HepG2 (cell line): ENCODE data around the gene LYSMD2. TPM values are rescaled to one million over a fixed set of nuclear protein-coding genes. Genes with fewer than 3 reads are reported as not detected.

ENCODE experiments used
- ATAC-seq: fragments of 200-7000 bp; cut with Tn5 transposase; 3 replicates; pipeline ENCODE4 v1.9.1; 2020; ENCODE audit warnings: mild to moderate bottlenecking, moderate library complexity
- BruUV-seq: library from RNA; stranded (reverse); fragments of 400-500 nt; replicated peaks from 2 replicates; lab custom pipeline; 2021; lab: Mats Ljungman, UMichigan
- CTCF ChIA-PET: fragments of 300-600 bp; formaldehyde crosslinking; extraction: SDS; loops from one replicate; lab custom pipeline; 2021; ENCODE audit warnings: low total read pairs, inconsistent platforms, low intra/inter-chr PET ratio; lab: Yijun Ruan, JAX
- POLR2A ChIA-PET: fragments of 350-600 bp; sonication (Branson Sonifier 250); formaldehyde crosslinking; loops from one replicate; lab custom pipeline; 2020; ENCODE audit warnings: antibody characterized with exemption, inconsistent platforms; lab: Yijun Ruan, JAX
- DNase-seq: peaks from one replicate; pipeline ENCODE4 v3.0.0-alpha.2; 2015; ENCODE audit warnings: low spot score
- FAIRE-seq: peaks from 3 replicates; lab custom pipeline; 2011; peaks lifted over from hg19 to GRCh38; lab: Jason Lieb, UNC
- H2AFZ ChIP-seq: one replicate; pipeline ENCODE4 v1.6.1; 2011; ENCODE audit warnings: low read length, inconsistent platforms
- H3K27ac ChIP-seq: fragments of 300-600 bp; 3 replicates; pipeline ENCODE4 v1.8.0; 2011; ENCODE audit warnings: mixed run types, mild to moderate bottlenecking, mixed read lengths, low read length, inconsistent platforms; ENCODE audit not compliant: insufficient read depth; ENCODE audit errors: extremely low read length
- H3K27me3 ChIP-seq, 2 experiments: fragments of 200-600 bp in 1 of 2; 2 replicates in 1 of 2; 3 replicates in 1 of 2; pipeline versions ENCODE4 v1.6.0 to v1.8.0; 2011; ENCODE audit warnings: low read length in 2 of 2, mild to moderate bottlenecking in 2 of 2, moderate library complexity in 2 of 2, inconsistent platforms in 1 of 2; ENCODE audit not compliant: insufficient read depth in 2 of 2, control insufficient read depth in 1 of 2
- H3K36me3 ChIP-seq, 2 experiments: fragments of 200-600 bp in 1 of 2; replicated peaks in 1 of 2; 2 replicates in 1 of 2; 3 replicates in 1 of 2; pipeline versions ENCODE4 v1.5.1 to v1.8.0; 2011; ENCODE audit warnings: low read length in 2 of 2, inconsistent platforms in 1 of 2; ENCODE audit not compliant: insufficient read depth in 2 of 2, control insufficient read depth in 1 of 2
- H3K4me1 ChIP-seq: 2 replicates; pipeline ENCODE4 v1.5.1; 2012; ENCODE audit warnings: low read length, inconsistent platforms; ENCODE audit not compliant: insufficient read depth
- H3K4me2 ChIP-seq: 2 replicates; pipeline ENCODE4 v1.6.0; 2011; ENCODE audit warnings: low read depth, low read length, inconsistent platforms
- H3K4me3 ChIP-seq, 3 experiments: fragments of 200-600 bp in 1 of 3; sonication (generic), shearing (Covaris generic) in 1 of 3; replicated peaks in 1 of 3; 2 replicates each; pipeline ENCODE4 v1.5.1; 2011 to 2016; ENCODE audit warnings: low read length in 3 of 3, inconsistent platforms in 2 of 3, low read depth in 2 of 3, mild to moderate bottlenecking in 2 of 3, control low read depth in 1 of 3, mixed read lengths in 1 of 3; ENCODE audit not compliant: insufficient read depth in 1 of 3
- H3K79me2 ChIP-seq: one replicate; pipeline ENCODE4 v1.6.1; 2011; ENCODE audit warnings: low read length, inconsistent platforms; ENCODE audit not compliant: insufficient read depth
- H3K9ac ChIP-seq: 2 replicates; pipeline ENCODE4 v1.6.0; 2011; ENCODE audit warnings: mild to moderate bottlenecking, low read depth, low read length, inconsistent platforms; ENCODE audit not compliant: insufficient read depth
- H3K9me3 ChIP-seq: 2 replicates; pipeline ENCODE4 v1.5.1; 2012; ENCODE audit warnings: mild to moderate bottlenecking, low read length
- H4K20me1 ChIP-seq: 2 replicates; pipeline ENCODE4 v1.6.0; 2011; ENCODE audit warnings: inconsistent platforms, mild to moderate bottlenecking, low read length, moderate library complexity; ENCODE audit not compliant: insufficient read depth
- FOXA1 ChIP-seq, 2 experiments: fragments of 450-650 bp in 1 of 2; sonication (generic) in 1 of 2; formaldehyde crosslinking in 1 of 2; IDR thresholded peaks; 2 replicates each; pipeline versions ENCODE4 v1.4.0 to v1.6.1; 2016 to 2020; ENCODE audit warnings: missing genetic modification reagents in 1 of 2
- GTF2F1 ChIP-seq: fragments of 150-350 bp; IDR thresholded peaks from 2 replicates; pipeline ENCODE4 v1.6.1; 2014; ENCODE audit warnings: low read length
- IRF9 ChIP-seq: sonication (generic); formaldehyde crosslinking; IDR thresholded peaks from 2 replicates; pipeline ENCODE4 v1.8.0; 2022; ENCODE audit warnings: missing genetic modification reagents, mild to moderate bottlenecking, borderline replicate concordance
- NFYB ChIP-seq: sonication (generic); formaldehyde crosslinking; IDR thresholded peaks from 2 replicates; pipeline ENCODE4 v1.4.0; 2020; ENCODE audit warnings: missing genetic modification reagents
- ZBTB20 ChIP-seq: sonication (generic); formaldehyde crosslinking; IDR thresholded peaks from 2 replicates; pipeline ENCODE4 v1.8.1; 2023; ENCODE audit warnings: missing genetic modification reagents, low read depth, mild to moderate bottlenecking, borderline replicate concordance
- ZFY ChIP-seq: sonication (generic); formaldehyde crosslinking; IDR thresholded peaks from 2 replicates; pipeline ENCODE4 v1.4.0; 2020; ENCODE audit warnings: missing genetic modification reagents
- ZHX2 ChIP-seq, 2 experiments: sonication (generic) in 1 of 2; formaldehyde crosslinking in 1 of 2; IDR thresholded peaks; 2 replicates each; pipeline versions ENCODE4 v1.6.1 to v1.9.0; 2014 to 2022; ENCODE audit warnings: antibody characterized with exemption in 1 of 2, borderline replicate concordance in 1 of 2, inconsistent platforms in 1 of 2, low read depth in 1 of 2, missing genetic modification reagents in 1 of 2
- ZNF121 ChIP-seq: sonication (generic); formaldehyde crosslinking; IDR thresholded peaks from 2 replicates; pipeline ENCODE4 v1.5.0; 2020; ENCODE audit warnings: mild to moderate bottlenecking, missing genetic modification reagents
- ZNF639 ChIP-seq: conservative IDR thresholded peaks from 2 replicates; pipeline ENCODE4 v1.6.1; 2018; ENCODE audit warnings: missing genetic modification reagents
- WGBS: methylation state at CpG from one replicate; pipeline ENCODE4 v1.1.6; 2017; ENCODE audit warnings: low lambda C conversion rate; 5-methylcytosine and 5-hydroxymethylcytosine counted together
- in situ Hi-C: cut with HindIII; loops from 2 replicates; pipeline ENCODE4 v1.10.0; 2017; ENCODE audit warnings: low pct_unique_long_range_greater_than_20kb; ENCODE audit not compliant: extremely low pct_ligation_motif_present
- intact Hi-C: fragments of 100-400 bp; cut with micrococcal nuclease; formaldehyde crosslinking; loops from one replicate; pipeline ENCODE4 v1.10.0; 2022; ENCODE audit not compliant: unreplicated experiment
- polyA plus RNA-seq, 8 experiments: library from polyadenylated mRNA; depleted of rRNA in 3 of 8; stranded (reverse) in 7 of 8; unstranded in 1 of 8; fragments of >200 nt; fragmentation: Illumina TruSeq in 4 of 8; extraction: Trizol in 4 of 8; gene quantifications; 2 replicates each; pipeline versions ENCODE4 v1.2.1 to v1.2.3, GENCODE V29; 2011 to 2016; ENCODE audit warnings: low read depth in 4 of 8, missing spikeins in 1 of 8, mixed read lengths in 1 of 8; ENCODE audit not compliant: insufficient read depth in 1 of 8
- total RNA-seq, 5 experiments: library from RNA; depleted of rRNA; stranded (reverse); fragments of >200 nt; fragmentation: Illumina TruSeq; extraction: Trizol; gene quantifications; 2 replicates each; pipeline ENCODE4 v1.2.3, GENCODE V29; 2016; ENCODE audit warnings: low read depth in 1 of 5
- TF ChIP-seq, protein P1 (sequence below): sonication (generic); formaldehyde crosslinking; IDR thresholded peaks from 2 replicates; pipeline ENCODE4 v1.4.0; 2020; ENCODE audit warnings: missing genetic modification reagents, borderline replicate concordance

The LYSMD2 gene
- total and polyA plus RNA-seq, 2 of the 13 experiments (the other 11 are each of a cell fraction or from before 2014, with no cell fraction given): 0.05 to 0.27 TPM

DNA sequence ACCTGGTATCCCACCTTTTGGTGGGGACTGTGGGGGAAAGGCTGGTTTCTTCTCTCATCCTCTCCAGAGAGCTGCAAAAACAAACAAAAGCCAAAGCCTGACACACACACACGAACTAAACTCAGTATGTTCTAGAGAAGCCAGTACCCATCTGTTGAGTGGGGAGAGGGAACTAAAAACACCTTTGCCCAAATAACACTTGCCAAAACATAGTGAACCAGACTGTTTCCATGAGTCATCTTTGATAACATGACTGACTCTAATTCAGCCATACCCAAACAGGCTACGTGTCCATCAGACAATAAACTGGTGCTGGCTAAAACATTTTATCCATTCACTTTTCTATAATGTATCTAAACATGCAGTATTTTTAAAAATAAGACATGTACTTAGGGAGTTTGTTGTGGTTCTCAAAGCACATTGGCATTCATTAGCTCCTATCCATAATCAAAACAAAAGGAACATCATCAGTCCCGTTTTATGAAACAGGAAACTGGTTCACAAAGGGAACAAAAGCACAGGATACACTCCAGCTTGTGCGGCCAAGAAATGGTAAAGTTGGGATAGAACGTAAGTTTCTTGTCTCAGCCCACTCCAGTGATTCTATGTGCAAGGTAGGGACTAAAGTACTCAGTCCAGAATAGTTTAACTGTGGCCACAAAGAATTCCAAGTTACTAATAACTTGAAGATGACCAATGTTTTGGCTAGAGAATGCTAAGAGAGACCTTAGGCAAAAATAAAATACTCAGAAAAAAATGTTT, 16.1 kb downstream of the LYSMD2 start:
- no peak overlapping the region for H3K4me3 ChIP-seq
- H3K4me1 ChIP-seq: peaks cover 16% of the 10 kb centered on the region
- intact Hi-C loops: no loop called here
- FAIRE-seq: no peak
- BruUV-seq: no TSS peak
- H3K27ac ChIP-seq: no peak overlapping the region
- no peak for ATAC-seq
- H3K4me2 ChIP-seq: no peak overlapping the region
- DNase-seq: no peak
- H4K20me1 ChIP-seq: no peaks in the 10 kb centered on the region
- H2AFZ ChIP-seq: no peak overlapping the region
- no peaks in the 10 kb centered on the region for H3K9me3 ChIP-seq
- H3K9ac ChIP-seq: no peak overlapping the region
- in situ Hi-C loops: no loop called here
- H3K36me3 ChIP-seq: no peaks in the 10 kb centered on the region
- 41% methylated on average over 5 of the region's 5 CpGs for WGBS
- ChIA-PET CTCF (no interaction called here), POLR2A (no interaction called here)
- no peaks in the 10 kb centered on the region for H3K27me3 ChIP-seq
- H3K79me2 ChIP-seq: no peaks in the 10 kb centered on the region
- TF ChIP-seq ZFY (CRISPR knock-in tag) (no peak), ZHX2 (IDR thresholded peaks at IDR 0.05; ENCODE audit: low read depth) (no peak), ZHX2 (CRISPR knock-in tag; IDR thresholded peaks at IDR 0.05; ENCODE audit: borderline replicate concordance) (no peak), GTF2F1 (no peak), ZNF121 (CRISPR knock-in tag) (no peak), ZBTB20 (no peak), ZNF639 (CRISPR knock-in tag) (no peak), FOXA1 (IDR thresholded peaks at IDR 0.05) (no peak), FOXA1 (CRISPR knock-in tag; IDR thresholded peaks at IDR 0.05) (no peak), IRF9 (CRISPR knock-in tag) (no peak), NFYB (CRISPR knock-in tag) (no peak)
- TF ChIP-seq, protein P1, sequence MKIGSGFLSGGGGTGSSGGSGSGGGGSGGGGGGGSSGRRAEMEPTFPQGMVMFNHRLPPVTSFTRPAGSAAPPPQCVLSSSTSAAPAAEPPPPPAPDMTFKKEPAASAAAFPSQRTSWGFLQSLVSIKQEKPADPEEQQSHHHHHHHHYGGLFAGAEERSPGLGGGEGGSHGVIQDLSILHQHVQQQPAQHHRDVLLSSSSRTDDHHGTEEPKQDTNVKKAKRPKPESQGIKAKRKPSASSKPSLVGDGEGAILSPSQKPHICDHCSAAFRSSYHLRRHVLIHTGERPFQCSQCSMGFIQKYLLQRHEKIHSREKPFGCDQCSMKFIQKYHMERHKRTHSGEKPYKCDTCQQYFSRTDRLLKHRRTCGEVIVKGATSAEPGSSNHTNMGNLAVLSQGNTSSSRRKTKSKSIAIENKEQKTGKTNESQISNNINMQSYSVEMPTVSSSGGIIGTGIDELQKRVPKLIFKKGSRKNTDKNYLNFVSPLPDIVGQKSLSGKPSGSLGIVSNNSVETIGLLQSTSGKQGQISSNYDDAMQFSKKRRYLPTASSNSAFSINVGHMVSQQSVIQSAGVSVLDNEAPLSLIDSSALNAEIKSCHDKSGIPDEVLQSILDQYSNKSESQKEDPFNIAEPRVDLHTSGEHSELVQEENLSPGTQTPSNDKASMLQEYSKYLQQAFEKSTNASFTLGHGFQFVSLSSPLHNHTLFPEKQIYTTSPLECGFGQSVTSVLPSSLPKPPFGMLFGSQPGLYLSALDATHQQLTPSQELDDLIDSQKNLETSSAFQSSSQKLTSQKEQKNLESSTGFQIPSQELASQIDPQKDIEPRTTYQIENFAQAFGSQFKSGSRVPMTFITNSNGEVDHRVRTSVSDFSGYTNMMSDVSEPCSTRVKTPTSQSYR: no peak
